HG02885 (cell line): Measurements from ENCODE around the gene ASAP2.

ENCODE experiments used
- ATAC-seq: cut with Tn5 transposase; IDR thresholded peaks from one replicate; pipeline ENCODE4 v1.9.1; 2021; ENCODE audit warnings: mild to moderate bottlenecking; ENCODE audit not compliant: unreplicated experiment, poor library complexity

ASAP2 gene

GRCh38 chr2:9445089-9445488, 238.5 kb downstream of the ASAP2 start:
- no peak for ATAC-seq

DNA sequence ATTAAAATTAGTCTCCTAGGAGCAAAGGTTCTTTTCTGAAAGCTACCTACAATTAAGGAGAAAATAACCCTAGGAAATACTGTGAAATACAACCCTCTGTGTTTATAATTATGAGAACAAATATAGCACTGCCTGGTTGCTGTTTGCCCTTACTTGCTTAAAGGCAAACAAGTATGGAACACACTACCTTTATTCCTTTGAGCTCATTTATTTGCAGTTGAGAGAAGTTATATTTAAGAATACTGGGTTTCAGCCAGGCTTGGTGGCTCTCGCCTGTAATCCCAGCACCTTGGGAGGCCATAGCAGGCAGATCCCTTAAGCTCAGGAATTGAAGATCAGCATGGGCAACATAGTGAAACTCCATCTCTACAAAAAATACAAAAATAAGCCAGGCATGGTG, 244.6 kb downstream of the ASAP2 start:
- ATAC-seq: no peak
